NCI-H187 (cell line): ENCODE measurements around the gene RFC2.
"Not testable (repeated sequence)": the region's sequence is repeated elsewhere in the genome, so short reads cannot be mapped to it uniquely, and the experiment has no call there.

ENCODE experiments used
- DNase-seq, 2 experiments: peaks; one replicate each; lab custom pipeline; 2025; lab: John Stamatoyannopoulos, UW

RFC2 gene

GRCh38 chr7:74217455-74218342, 36.5 kb downstream of the RFC2 start:
- no peak for DNase-seq

GRCh38 chr7:74216361-74216761, 37.8 kb downstream of the RFC2 start:
- no peak for DNase-seq

- no peak for DNase-seq
These were observed 38.3 kb downstream of the RFC2 start for GRCh38 chr7:74215921-74216320.

- DNase-seq = no peak
These were observed 39.2 kb downstream of the RFC2 start for GRCh38 chr7:74214816-74215630.

GRCh38 chr7:74212661-74213060, 41.5 kb downstream of the RFC2 start:
- DNase-seq = no peak

GRCh38 chr7:74208241-74208640, 46.0 kb downstream of the RFC2 start:
- DNase-seq = not testable (repeated sequence)

GRCh38 chr7:74207586-74207985, 46.6 kb downstream of the RFC2 start:
- DNase-seq = no peak

- DNase-seq = peak; percentile 51 to 70
These were observed 47.5 kb downstream of the RFC2 start for GRCh38 chr7:74206589-74207120.

- DNase-seq = not testable (repeated sequence)
These were observed 48.1 kb downstream of the RFC2 start for GRCh38 chr7:74206052-74206451.

- no peak for DNase-seq
These were observed 50.1 kb downstream of the RFC2 start for GRCh38 chr7:74203956-74204618.

GRCh38 chr7:74202841-74203556, 51.2 kb downstream of the RFC2 start:
- no peak for DNase-seq

GRCh38 chr7:74199551-74200355, 54.4 kb downstream of the RFC2 start:
- no peak for DNase-seq

GRCh38 chr7:74197449-74198124, 56.6 kb downstream of the RFC2 start:
- DNase-seq = no peak

- not testable (repeated sequence) for DNase-seq
These were observed 58.1 kb downstream of the RFC2 start for GRCh38 chr7:74195968-74196654.

GRCh38 chr7:74195139-74195860, 58.9 kb downstream of the RFC2 start:
- not testable (repeated sequence) for DNase-seq

- no peak for DNase-seq
These were observed 59.5 kb downstream of the RFC2 start for GRCh38 chr7:74194686-74195085.

- DNase-seq = no peak
These were observed 60.3 kb downstream of the RFC2 start for GRCh38 chr7:74193913-74194312.

GRCh38 chr7:74193054-74193453, 61.1 kb downstream of the RFC2 start:
- peak; percentile 62 to 69 for DNase-seq

- DNase-seq = no peak
These were observed 63.0 kb downstream of the RFC2 start for GRCh38 chr7:74191231-74191630.
